Vagina (tissue), 2 donors: ENCODE measurements around the gene FRMD1.

ENCODE experiments used
- POLR2AphosphoS5 ChIP-seq, 2 donors: sonication (generic); formaldehyde crosslinking; IDR thresholded peaks; one replicate each; pipeline ENCODE4 v1.9.0; 2017; ENCODE audit warnings: antibody characterized with exemption in 2 of 2, mild to moderate bottlenecking in 2 of 2, low read depth in 1 of 2; ENCODE audit not compliant: insufficient read depth in 1 of 2
- TF ChIP-seq, protein P1 (sequence below), 3 experiments: fragments of 450-650 bp in 2 of 3; fragments of 200-600 bp in 1 of 3; sonication (generic) in 1 of 3; IDR thresholded peaks; one replicate each; pipeline ENCODE4 v1.5.1; 2017 to 2019; ENCODE audit warnings: antibody characterized with exemption in 3 of 3, mild to moderate bottlenecking in 2 of 3, moderate library complexity in 2 of 3

DNA sequence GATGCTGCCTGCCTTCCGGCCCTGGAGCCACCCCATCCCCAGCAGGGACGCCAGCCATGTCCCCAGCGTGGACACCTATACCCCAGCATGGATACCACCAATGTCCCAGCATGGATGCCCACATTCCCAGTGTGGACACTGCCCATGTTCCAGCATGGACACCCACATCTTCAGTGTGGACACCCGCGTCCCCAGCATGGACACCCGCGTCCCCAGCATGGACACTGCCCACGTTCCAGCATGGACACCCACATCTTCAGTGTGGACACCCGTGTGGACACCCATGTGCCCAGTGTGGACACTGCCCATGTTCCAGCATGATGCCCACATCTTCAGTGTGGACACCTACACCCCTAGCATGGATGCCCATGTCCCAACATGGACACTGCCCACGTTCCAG lies 7.1 kb upstream of the FRMD1 start:
- TF ChIP-seq POLR2AphosphoS5 (IDR thresholded peaks at IDR 0.05; ENCODE audit: insufficient read depth in 1 of 2, low read depth in 1 of 2), result no peak
- TF ChIP-seq, protein P1, sequence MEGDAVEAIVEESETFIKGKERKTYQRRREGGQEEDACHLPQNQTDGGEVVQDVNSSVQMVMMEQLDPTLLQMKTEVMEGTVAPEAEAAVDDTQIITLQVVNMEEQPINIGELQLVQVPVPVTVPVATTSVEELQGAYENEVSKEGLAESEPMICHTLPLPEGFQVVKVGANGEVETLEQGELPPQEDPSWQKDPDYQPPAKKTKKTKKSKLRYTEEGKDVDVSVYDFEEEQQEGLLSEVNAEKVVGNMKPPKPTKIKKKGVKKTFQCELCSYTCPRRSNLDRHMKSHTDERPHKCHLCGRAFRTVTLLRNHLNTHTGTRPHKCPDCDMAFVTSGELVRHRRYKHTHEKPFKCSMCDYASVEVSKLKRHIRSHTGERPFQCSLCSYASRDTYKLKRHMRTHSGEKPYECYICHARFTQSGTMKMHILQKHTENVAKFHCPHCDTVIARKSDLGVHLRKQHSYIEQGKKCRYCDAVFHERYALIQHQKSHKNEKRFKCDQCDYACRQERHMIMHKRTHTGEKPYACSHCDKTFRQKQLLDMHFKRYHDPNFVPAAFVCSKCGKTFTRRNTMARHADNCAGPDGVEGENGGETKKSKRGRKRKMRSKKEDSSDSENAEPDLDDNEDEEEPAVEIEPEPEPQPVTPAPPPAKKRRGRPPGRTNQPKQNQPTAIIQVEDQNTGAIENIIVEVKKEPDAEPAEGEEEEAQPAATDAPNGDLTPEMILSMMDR (IDR thresholded peaks at IDR 0.05), result no peak
